HuH-7.5 (cell line): ENCODE results near the gene GABBR2.

Experiments used
- DNase-seq: peaks from one replicate; pipeline ENCODE4 v3.0.0; 2011; ENCODE audit warnings: low spot score

GABBR2 gene

GRCh38 chr9:98370300-98370975, 338.3 kb downstream of the GABBR2 start:
- DNase-seq: no peak

GRCh38 chr9:98369896-98370295, 338.8 kb downstream of the GABBR2 start:
- DNase-seq: no peak

- no peak for DNase-seq
Observed at GRCh38 chr9:98369471-98369870, 339.3 kb downstream of the GABBR2 start.

GRCh38 chr9:98369066-98369425, 339.7 kb downstream of the GABBR2 start:
- no peak for DNase-seq

- DNase-seq: no peak
Observed at GRCh38 chr9:98368366-98369065, 340.2 kb downstream of the GABBR2 start.

GRCh38 chr9:98367923-98368322, 340.8 kb downstream of the GABBR2 start:
- no peak for DNase-seq

- no peak for DNase-seq
Observed at GRCh38 chr9:98367371-98367900, 341.3 kb downstream of the GABBR2 start.

- no peak for DNase-seq
Observed at GRCh38 chr9:98365781-98366180, 343.0 kb downstream of the GABBR2 start.

- DNase-seq: no peak
Observed at GRCh38 chr9:98365227-98365669, 343.5 kb downstream of the GABBR2 start.

- no peak for DNase-seq
Observed at GRCh38 chr9:98364086-98364485, 344.6 kb downstream of the GABBR2 start.

- no peak for DNase-seq
Observed at GRCh38 chr9:98363644-98364043, 345.1 kb downstream of the GABBR2 start.

GRCh38 chr9:98362624-98363252, 346.0 kb downstream of the GABBR2 start:
- DNase-seq: no peak

- DNase-seq: no peak
Observed at GRCh38 chr9:98361645-98362044, 347.1 kb downstream of the GABBR2 start.

GRCh38 chr9:98360176-98360708, 348.5 kb downstream of the GABBR2 start:
- no peak for DNase-seq

GRCh38 chr9:98359569-98359968, 349.2 kb downstream of the GABBR2 start:
- DNase-seq: no peak

- no peak for DNase-seq
Observed at GRCh38 chr9:98357921-98358535, 350.7 kb downstream of the GABBR2 start.

GRCh38 chr9:98356953-98357690, 351.6 kb downstream of the GABBR2 start:
- DNase-seq: no peak

- DNase-seq: no peak
Observed at GRCh38 chr9:98356326-98356725, 352.4 kb downstream of the GABBR2 start.

- DNase-seq: no peak
Observed at GRCh38 chr9:98351370-98351769, 357.4 kb downstream of the GABBR2 start.

GRCh38 chr9:98347642-98348041, 361.1 kb downstream of the GABBR2 start:
- DNase-seq: no peak

- DNase-seq: no peak
Observed at GRCh38 chr9:98345011-98345410, 363.7 kb downstream of the GABBR2 start.

- no peak for DNase-seq
Observed at GRCh38 chr9:98344581-98344980, 364.2 kb downstream of the GABBR2 start.
